Prostate gland (tissue), 2 donors: Measurements from ENCODE around the gene SPATA31D3.

Experiments
- POLR2A ChIP-seq: fragments of 450-650 bp; IDR thresholded peaks from one replicate; pipeline ENCODE4 v1.6.1; 2016; ENCODE audit warnings: antibody characterized with exemption, mild to moderate bottlenecking
- POLR2AphosphoS5 ChIP-seq: sonication (generic); formaldehyde crosslinking; IDR thresholded peaks from one replicate; pipeline ENCODE4 v1.6.1; 2017; ENCODE audit warnings: antibody characterized with exemption
- TF ChIP-seq, protein P1 (sequence below), 4 experiments: fragments of 200-600 bp in 2 of 4; fragments of 450-650 bp in 2 of 4; sonication (generic) in 2 of 4; IDR thresholded peaks; 1 replicate in 3 of 4; 2 replicates in 1 of 4; pipeline ENCODE4 v1.5.1; 2016 to 2019; ENCODE audit warnings: antibody characterized with exemption in 4 of 4, mild to moderate bottlenecking in 2 of 4, moderate library complexity in 2 of 4

DNA sequence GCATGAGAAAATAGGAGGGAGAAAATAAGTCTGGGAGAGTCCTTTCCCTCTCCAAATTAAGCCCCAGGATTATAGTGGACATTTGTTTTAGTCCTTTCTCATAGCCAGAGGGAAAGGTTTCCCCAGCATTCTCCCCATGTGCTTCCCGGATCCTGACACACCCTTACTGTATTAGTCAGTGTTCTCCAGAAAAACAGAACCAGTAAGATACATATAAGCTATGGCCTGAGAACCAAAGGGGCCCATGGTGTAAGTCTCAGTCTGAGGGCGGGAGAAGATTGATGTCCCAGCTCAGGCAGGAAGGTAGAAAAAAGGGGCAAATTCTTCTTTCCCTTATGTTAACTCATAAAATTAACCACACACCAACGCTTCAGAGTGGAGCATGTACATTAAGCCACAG is 40.7 kb upstream of the SPATA31D3 start:
- TF ChIP-seq, protein P1, sequence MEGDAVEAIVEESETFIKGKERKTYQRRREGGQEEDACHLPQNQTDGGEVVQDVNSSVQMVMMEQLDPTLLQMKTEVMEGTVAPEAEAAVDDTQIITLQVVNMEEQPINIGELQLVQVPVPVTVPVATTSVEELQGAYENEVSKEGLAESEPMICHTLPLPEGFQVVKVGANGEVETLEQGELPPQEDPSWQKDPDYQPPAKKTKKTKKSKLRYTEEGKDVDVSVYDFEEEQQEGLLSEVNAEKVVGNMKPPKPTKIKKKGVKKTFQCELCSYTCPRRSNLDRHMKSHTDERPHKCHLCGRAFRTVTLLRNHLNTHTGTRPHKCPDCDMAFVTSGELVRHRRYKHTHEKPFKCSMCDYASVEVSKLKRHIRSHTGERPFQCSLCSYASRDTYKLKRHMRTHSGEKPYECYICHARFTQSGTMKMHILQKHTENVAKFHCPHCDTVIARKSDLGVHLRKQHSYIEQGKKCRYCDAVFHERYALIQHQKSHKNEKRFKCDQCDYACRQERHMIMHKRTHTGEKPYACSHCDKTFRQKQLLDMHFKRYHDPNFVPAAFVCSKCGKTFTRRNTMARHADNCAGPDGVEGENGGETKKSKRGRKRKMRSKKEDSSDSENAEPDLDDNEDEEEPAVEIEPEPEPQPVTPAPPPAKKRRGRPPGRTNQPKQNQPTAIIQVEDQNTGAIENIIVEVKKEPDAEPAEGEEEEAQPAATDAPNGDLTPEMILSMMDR (IDR thresholded peaks at IDR 0.05) = no peak
- TF ChIP-seq POLR2AphosphoS5 (no peak), POLR2A (no peak)
